Measurements from ENCODE around the gene STAC3.

DNA sequence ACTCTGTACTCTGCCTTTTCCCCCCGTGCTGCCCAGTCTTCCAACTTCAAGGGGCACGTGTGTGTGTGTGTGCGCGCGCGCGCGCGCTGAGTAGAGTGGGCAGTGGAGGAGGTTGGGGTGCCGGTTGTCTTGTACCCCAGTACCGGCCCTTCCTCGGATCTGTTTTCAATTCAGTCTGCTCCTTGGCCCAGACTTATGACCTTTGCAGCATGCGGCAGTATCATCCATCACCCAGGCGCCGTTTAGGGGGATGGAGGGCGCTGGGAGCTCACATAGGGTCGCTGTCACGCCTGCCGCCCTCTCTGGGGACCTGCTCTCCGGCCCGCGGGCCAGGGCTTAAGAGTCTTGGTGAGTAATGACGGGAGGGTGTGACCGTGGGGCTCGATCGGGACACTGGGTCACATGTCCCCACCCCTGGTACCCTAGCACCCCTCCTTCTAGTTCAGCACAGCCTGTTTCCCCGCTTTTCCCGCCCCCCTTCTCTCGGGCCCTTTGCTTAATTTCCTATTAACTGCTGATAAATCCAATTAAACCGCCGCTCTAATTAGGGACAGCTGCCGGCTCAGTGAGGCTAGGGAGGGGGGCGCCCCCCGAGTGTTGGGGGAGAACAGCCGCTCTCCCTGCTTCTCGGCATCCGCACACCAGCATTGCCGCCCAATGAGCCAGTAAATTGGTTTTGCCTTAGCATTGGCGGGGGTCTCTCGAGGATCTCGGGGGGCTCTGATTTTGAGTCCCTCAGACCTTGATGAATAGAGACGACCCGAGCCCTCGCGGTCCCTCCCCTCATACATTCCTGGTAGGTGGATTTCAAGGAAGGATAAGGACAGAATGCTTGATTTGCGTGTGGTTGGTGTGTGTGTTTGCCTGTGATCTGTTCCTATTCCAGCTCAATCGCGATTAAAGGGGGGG is 9.3 kb downstream of the STAC3 start:
- no peak for TF ChIP-seq TARDBP (IDR thresholded peaks at IDR 0.05; ENCODE audit: borderline replicate concordance)
- no peak for TF ChIP-seq IKZF2 (IDR thresholded peaks at IDR 0.05)
- TF ChIP-seq TCF12 (IDR thresholded peaks at IDR 0.05; ENCODE audit: low read depth, low read length): no peak
- TF ChIP-seq CTCF (IDR thresholded peaks at IDR 0.05 in 2 of 3, conservative IDR thresholded peaks at IDR 0.05 in 1 of 3; ENCODE audit: control insufficient read depth in 2 of 3, extremely low read depth in 1 of 3, insufficient read depth in 1 of 3, low read depth in 3 of 3, low read length in 3 of 3): no peak
- TF ChIP-seq CHD4 (IDR thresholded peaks at IDR 0.05): no peak

Data from GM12878 (cell line).